Rectal smooth muscle tissue (tissue), 1 donor: Measurements from ENCODE around the gene NXPH3.
"Not testable (repeated sequence)": the region's sequence is repeated elsewhere in the genome, so short reads cannot be mapped to it uniquely, and the experiment has no call there.

Experiments used
- H3K27ac ChIP-seq: one replicate; pipeline ENCODE4 v1.7.0; 2013; ENCODE audit warnings: low read depth, low read length, inconsistent platforms
- H3K27me3 ChIP-seq: one replicate; pipeline ENCODE4 v1.7.0; 2013; ENCODE audit warnings: low read length; ENCODE audit not compliant: control insufficient read depth, insufficient read depth
- H3K36me3 ChIP-seq: one replicate; pipeline ENCODE4 v1.7.0; 2013; ENCODE audit warnings: low read length; ENCODE audit not compliant: control insufficient read depth, insufficient read depth
- H3K4me1 ChIP-seq: one replicate; pipeline ENCODE4 v1.7.0; 2013; ENCODE audit warnings: low read length; ENCODE audit not compliant: control insufficient read depth, insufficient read depth
- H3K4me3 ChIP-seq: one replicate; pipeline ENCODE4 v1.7.0; 2013; ENCODE audit warnings: low read length
- H3K9ac ChIP-seq: one replicate; pipeline ENCODE4 v1.7.0; 2013; ENCODE audit warnings: low read length

NXPH3 gene

GRCh38 chr17:49564638-49565037 lies 11.0 kb upstream of the NXPH3 start:
- H3K27ac ChIP-seq: no peak overlapping the region

GRCh38 chr17:49565948-49566491 lies 9.7 kb upstream of the NXPH3 start:
- Histone ChIP-seq H3K9ac (no peak overlapping the region), H3K36me3 (no peaks in the 10 kb centered on the region), H3K27me3 (no peaks in the 10 kb centered on the region), H3K27ac (peak overlapping the region; percentile 76), H3K4me3 (no peak overlapping the region), H3K4me1 (peaks cover 16% of the 10 kb centered on the region)

More at GRCh38 chr17:49564638-49565037, 11.0 kb upstream of the NXPH3 start:
- Histone ChIP-seq H3K36me3 (no peaks in the 10 kb centered on the region), H3K27me3 (no peaks in the 10 kb centered on the region), H3K9ac (no peak overlapping the region), H3K4me3 (no peak overlapping the region), H3K4me1 (peaks cover 16% of the 10 kb centered on the region)

GRCh38 chr17:49566668-49567071 lies 9.0 kb upstream of the NXPH3 start:
- no peak overlapping the region for H3K4me3 ChIP-seq
- no peaks in the 10 kb centered on the region for H3K36me3 ChIP-seq
- no peaks in the 10 kb centered on the region for H3K27me3 ChIP-seq
- peaks cover 16% of the 10 kb centered on the region for H3K4me1 ChIP-seq
- H3K27ac ChIP-seq: peak overlapping the region; percentile 76
- no peak overlapping the region for H3K9ac ChIP-seq

- Histone ChIP-seq H3K36me3 (no peaks in the 10 kb centered on the region), H3K4me3 (no peak overlapping the region), H3K27ac (peak overlapping the region; percentile 76), H3K9ac (no peak overlapping the region), H3K27me3 (no peaks in the 10 kb centered on the region), H3K4me1 (peaks cover 16% of the 10 kb centered on the region)
Observed at GRCh38 chr17:49567104-49567521, 8.6 kb upstream of the NXPH3 start.

- Histone ChIP-seq H3K4me3 (peak overlapping the region; percentile 56), H3K27me3 (no peaks in the 10 kb centered on the region), H3K9ac (no peak overlapping the region), H3K4me1 (peaks cover 16% of the 10 kb centered on the region), H3K36me3 (no peaks in the 10 kb centered on the region), H3K27ac (peak overlapping the region; percentile 76)
Observed at GRCh38 chr17:49567871-49568694, 7.6 kb upstream of the NXPH3 start.

- not testable (repeated sequence) for H3K36me3 ChIP-seq, H3K9ac ChIP-seq, H3K27me3 ChIP-seq, H3K27ac ChIP-seq
- Histone ChIP-seq H3K4me3 (peak overlapping the region; percentile 56), H3K4me1 (peaks cover 16% of the 10 kb centered on the region)
Observed at GRCh38 chr17:49568695-49569047, 7.0 kb upstream of the NXPH3 start.

GRCh38 chr17:49570540-49571242 lies 5.0 kb upstream of the NXPH3 start:
- Histone ChIP-seq H3K4me1 (peaks cover 24% of the 10 kb centered on the region), H3K27ac (peak overlapping the region; percentile 75), H3K9ac (no peak overlapping the region)

GRCh38 chr17:49571283-49571682 lies 4.4 kb upstream of the NXPH3 start:
- Histone ChIP-seq H3K9ac (no peak overlapping the region), H3K27ac (peak overlapping the region; percentile 75), H3K4me3 (no peak overlapping the region), H3K4me1 (peaks cover 22% of the 10 kb centered on the region), H3K27me3 (peaks cover 2% of the 10 kb centered on the region), H3K36me3 (no peaks in the 10 kb centered on the region)

More at GRCh38 chr17:49570540-49571242, 5.0 kb upstream of the NXPH3 start:
- peaks cover 2% of the 10 kb centered on the region for H3K27me3 ChIP-seq
- H3K36me3 ChIP-seq: no peaks in the 10 kb centered on the region
- H3K4me3 ChIP-seq: no peak overlapping the region

- no peak overlapping the region for H3K9ac ChIP-seq
- no peaks in the 10 kb centered on the region for H3K36me3 ChIP-seq
- H3K27ac ChIP-seq: no peak overlapping the region
- H3K27me3 ChIP-seq: peaks cover 2% of the 10 kb centered on the region
- peaks cover 19% of the 10 kb centered on the region for H3K4me1 ChIP-seq
- H3K4me3 ChIP-seq: no peak overlapping the region
Observed at GRCh38 chr17:49571764-49572163, 3.9 kb upstream of the NXPH3 start.

GRCh38 chr17:49572226-49572625 lies 3.4 kb upstream of the NXPH3 start:
- Histone ChIP-seq H3K27ac (no peak overlapping the region), H3K27me3 (peaks cover 2% of the 10 kb centered on the region), H3K36me3 (no peaks in the 10 kb centered on the region), H3K4me3 (no peak overlapping the region), H3K9ac (no peak overlapping the region), H3K4me1 (peaks cover 14% of the 10 kb centered on the region)

GRCh38 chr17:49572806-49573420 lies 2.8 kb upstream of the NXPH3 start:
- H3K4me3 ChIP-seq: no peak overlapping the region
- no peak overlapping the region for H3K27ac ChIP-seq
- H3K9ac ChIP-seq: no peak overlapping the region
- peaks cover 2% of the 10 kb centered on the region for H3K27me3 ChIP-seq
- H3K36me3 ChIP-seq: no peaks in the 10 kb centered on the region
- peaks cover 17% of the 10 kb centered on the region for H3K4me1 ChIP-seq
